Right lung (tissue), 5 donors: ENCODE data around the gene TLCD3B. TPM values are rescaled to one million over a fixed set of nuclear protein-coding genes. Genes with fewer than 3 reads are reported as not detected.
"Not testable (repeated sequence)": the region's sequence is repeated elsewhere in the genome, so short reads cannot be mapped to it uniquely, and the experiment has no call there.

ENCODE experiments used
- DNase-seq, 2 donors: peaks; one replicate each; pipeline ENCODE4 v3.0.0-alpha.2; 2013
- polyA plus RNA-seq, 5 donors: library from polyadenylated mRNA; unstranded; fragments of 120-200 nt; gene quantifications; one replicate each; pipeline versions ENCODE4 v1.2.1 to v1.2.3, GENCODE V29; 2013; ENCODE audit warnings: inconsistent platforms in 1 of 5, low replicate concordance in 1 of 5; ENCODE audit not compliant: insufficient read length in 5 of 5, insufficient read depth in 1 of 5

The TLCD3B gene
- polyA plus RNA-seq, 5 donors, result 0.66 to 0.97 (median 0.79) TPM

- no peak for DNase-seq
These were observed 3.3 kb downstream of the TLCD3B start for GRCh38 chr16:30027588-30028437.

- DNase-seq, result no peak
These were observed 4.6 kb downstream of the TLCD3B start for GRCh38 chr16:30026449-30026848.

GRCh38 chr16:30025574-30025973 lies 5.5 kb downstream of the TLCD3B start:
- DNase-seq, result no peak

GRCh38 chr16:30025156-30025555 lies 5.9 kb downstream of the TLCD3B start:
- no peak for DNase-seq

GRCh38 chr16:30024451-30024850 lies 6.6 kb downstream of the TLCD3B start:
- no peak for DNase-seq

GRCh38 chr16:30023586-30023985 lies 7.5 kb downstream of the TLCD3B start:
- DNase-seq, result no peak

- DNase-seq, result no peak
These were observed 8.2 kb downstream of the TLCD3B start, which contains the start of gene C16orf92 for GRCh38 chr16:30022887-30023286. TSS of gene C16orf92 (plus strand) at chr16:30023198. CDS start at chr16:30023341, 143 bp downstream.

GRCh38 chr16:30018731-30019158 lies 12.3 kb downstream of the TLCD3B start:
- no peak for DNase-seq

GRCh38 chr16:30017937-30018336 lies 13.1 kb downstream of the TLCD3B start:
- DNase-seq, result not testable (repeated sequence)

- no peak for DNase-seq
These were observed 13.8 kb downstream of the TLCD3B start for GRCh38 chr16:30017277-30017656.

GRCh38 chr16:30016555-30017276 lies 14.4 kb downstream of the TLCD3B start:
- no peak for DNase-seq

GRCh38 chr16:30015450-30015849 lies 15.6 kb downstream of the TLCD3B start:
- not testable (repeated sequence) for DNase-seq

GRCh38 chr16:30012598-30012997 lies 18.5 kb downstream of the TLCD3B start:
- not testable (repeated sequence) for DNase-seq

GRCh38 chr16:30011714-30012504 lies 19.2 kb downstream of the TLCD3B start:
- no peak for DNase-seq

- DNase-seq, result no peak
These were observed 20.0 kb downstream of the TLCD3B start, which contains the start of gene DOC2A for GRCh38 chr16:30010844-30011713. TSS of gene DOC2A (minus strand) at chr16:30011027. CDS start at chr16:30010222, 805 bp downstream.

- no peak for DNase-seq
These were observed 20.9 kb downstream of the TLCD3B start for GRCh38 chr16:30009990-30010843.

- DNase-seq, result no peak
These were observed 21.8 kb downstream of the TLCD3B start for GRCh38 chr16:30009085-30009862.

- DNase-seq, result no peak
These were observed 23.6 kb downstream of the TLCD3B start for GRCh38 chr16:30007378-30007895.
